OCI-LY1 (cell line): ENCODE measurements around the gene FAM72B.
"Not testable (repeated sequence)": the region's sequence is repeated elsewhere in the genome, so short reads cannot be mapped to it uniquely, and the experiment has no call there.

Experiments
- CTCF ChIP-seq: fragments of 200-600 bp; sonication (generic), shearing (Covaris generic); IDR thresholded peaks from 2 replicates; pipeline ENCODE4 v1.5.1; 2017; ENCODE audit warnings: mild to moderate bottlenecking, antibody characterized with exemption, low read length, moderate library complexity, mixed read lengths
- EZH2 ChIP-seq: fragments of 200-600 bp; sonication (generic), shearing (Covaris generic); IDR thresholded peaks from 2 replicates; pipeline ENCODE4 v1.8.0; 2017; ENCODE audit warnings: borderline replicate concordance, mixed run types, mild to moderate bottlenecking, antibody characterized with exemption, low read length, moderate library complexity, mixed read lengths

- not testable (repeated sequence) for TF ChIP-seq CTCF, EZH2
These were observed 17.1 kb upstream of the FAM72B start for GRCh38 chr1:121200985-121201981.
